Stimulated activated naive CD8-positive, alpha-beta T cell treated with anti-CD3 and anti-CD28 coated beads, Interleukin-15, Interleukin-2, amounts not matched to agents 100 ng/mL and 50 ng/mL, for 24 hours (primary cell): ENCODE data around the gene PLBD2.

Source experiments
- H3K27ac Mint-ChIP-seq: one replicate; pipeline ENCODE4 v1.8.0; 2021; ENCODE audit warnings: mild to moderate bottlenecking, mixed read lengths
- H3K27me3 Mint-ChIP-seq: one replicate; pipeline ENCODE4 v1.8.0; 2021; ENCODE audit warnings: mixed read lengths
- H3K36me3 Mint-ChIP-seq: one replicate; pipeline ENCODE4 v1.8.0; 2021; ENCODE audit warnings: low read depth, mixed read lengths
- H3K4me1 Mint-ChIP-seq: one replicate; pipeline ENCODE4 v1.8.0; 2021; ENCODE audit warnings: low read depth, mixed read lengths
- H3K4me3 Mint-ChIP-seq: one replicate; pipeline ENCODE4 v1.8.0; 2021; ENCODE audit warnings: mild to moderate bottlenecking, mixed read lengths
- H3K9me3 Mint-ChIP-seq: one replicate; pipeline ENCODE4 v1.8.0; 2021; ENCODE audit warnings: mixed read lengths

Gene PLBD2

DNA sequence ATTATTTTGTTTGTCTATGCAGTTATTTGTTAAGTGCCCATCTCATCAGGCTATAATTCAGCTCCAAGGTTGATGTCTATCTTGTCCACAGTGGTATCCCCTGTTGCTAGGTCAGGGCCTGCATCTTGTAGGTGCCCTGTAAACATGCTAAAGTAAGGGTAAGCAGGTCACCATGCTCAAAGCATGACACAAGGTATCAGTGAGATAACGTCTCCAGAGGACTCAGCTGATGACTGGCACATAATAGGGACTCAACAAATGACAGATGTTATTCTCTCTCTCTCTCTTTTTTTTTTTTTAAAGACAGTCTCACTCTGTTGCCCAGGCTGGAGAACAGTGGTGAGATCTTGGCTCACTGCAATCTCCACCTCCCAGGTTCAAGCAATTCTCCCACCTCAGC is 66.1 kb downstream of the PLBD2 start:
- Mint-ChIP-seq H3K27ac (no peak overlapping the region), H3K4me1 (peaks cover 8% of the 10 kb centered on the region), H3K9me3 (no peaks in the 10 kb centered on the region), H3K27me3 (peaks cover 13% of the 10 kb centered on the region), H3K36me3 (no peaks in the 10 kb centered on the region), H3K4me3 (no peak overlapping the region)

DNA sequence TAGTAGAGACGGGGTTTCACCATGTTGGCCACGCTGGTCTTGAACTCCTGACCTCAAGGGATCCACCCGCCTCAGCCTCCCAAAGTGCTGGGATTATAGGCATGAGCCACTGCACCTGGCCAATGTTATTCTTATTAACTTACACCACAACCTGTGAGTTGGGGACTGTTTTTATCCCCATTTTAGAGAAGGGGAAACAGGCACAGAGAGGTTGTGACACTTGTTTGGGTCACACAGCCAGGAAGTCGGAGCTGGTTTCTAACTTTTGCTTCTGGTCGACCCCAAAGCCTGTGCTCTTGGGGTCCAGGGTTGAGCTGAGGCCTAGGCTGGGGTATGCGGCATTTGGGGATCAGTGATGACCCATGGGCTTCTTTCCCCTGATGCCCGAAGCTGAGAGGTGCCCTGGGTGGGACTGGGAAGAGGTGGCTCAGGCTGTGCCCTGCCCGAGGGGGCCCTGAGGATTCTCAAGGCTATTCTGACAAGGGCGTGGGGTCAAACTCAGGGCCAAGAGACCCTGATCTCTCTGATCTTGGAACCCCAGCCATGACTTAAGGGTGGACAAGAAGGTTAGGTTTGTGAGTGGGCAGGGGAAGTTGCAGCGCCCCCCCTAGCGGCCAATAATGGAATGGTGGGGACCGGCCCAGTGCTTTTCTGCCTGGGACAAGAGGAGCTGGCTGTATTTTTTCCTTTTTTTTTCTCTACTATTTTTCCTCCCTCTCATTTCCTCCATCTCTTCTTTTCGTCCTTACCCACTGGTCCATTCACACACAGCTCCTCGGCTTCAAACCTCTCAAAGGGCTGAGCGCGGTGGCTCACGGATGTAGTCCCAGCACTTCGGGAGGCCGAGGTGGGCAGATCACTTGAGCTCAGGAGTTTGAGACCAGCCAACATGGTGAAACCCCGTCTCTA is 66.8 kb downstream of the PLBD2 start:
- no peak overlapping the region for H3K27ac Mint-ChIP-seq
- no peaks in the 10 kb centered on the region for H3K9me3 Mint-ChIP-seq
- H3K27me3 Mint-ChIP-seq = peaks cover 17% of the 10 kb centered on the region
- H3K36me3 Mint-ChIP-seq = no peaks in the 10 kb centered on the region
- H3K4me3 Mint-ChIP-seq = no peak overlapping the region
- peaks cover 8% of the 10 kb centered on the region for H3K4me1 Mint-ChIP-seq

GRCh38 chr12:113425960-113426453 is 67.6 kb downstream of the PLBD2 start:
- H3K27ac Mint-ChIP-seq = no peak overlapping the region
- no peaks in the 10 kb centered on the region for H3K9me3 Mint-ChIP-seq
- no peaks in the 10 kb centered on the region for H3K36me3 Mint-ChIP-seq
- no peak overlapping the region for H3K4me3 Mint-ChIP-seq
- peaks cover 8% of the 10 kb centered on the region for H3K4me1 Mint-ChIP-seq
- peaks cover 23% of the 10 kb centered on the region for H3K27me3 Mint-ChIP-seq

DNA sequence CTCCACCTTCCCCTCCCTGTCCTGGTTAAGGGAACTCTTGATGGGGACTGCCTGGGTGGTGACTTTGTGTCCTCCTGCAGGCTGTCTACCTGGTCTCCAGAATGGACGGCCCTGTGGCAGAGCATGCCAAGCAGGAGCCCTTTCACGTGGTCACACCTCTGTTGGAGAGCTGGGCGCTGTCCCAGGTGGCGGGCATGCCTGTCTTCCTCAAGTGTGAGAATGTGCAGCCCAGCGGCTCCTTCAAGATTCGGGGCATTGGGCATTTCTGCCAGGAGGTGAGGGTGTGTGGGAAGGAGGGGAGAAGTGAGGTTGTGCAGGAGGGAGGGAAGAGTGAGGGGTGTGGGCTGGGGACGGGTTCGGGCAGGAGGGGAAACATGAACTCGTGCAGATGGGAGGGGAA is 69.5 kb downstream of the PLBD2 start:
- no peak overlapping the region for H3K4me3 Mint-ChIP-seq
- H3K27me3 Mint-ChIP-seq = peaks cover 27% of the 10 kb centered on the region
- no peak overlapping the region for H3K27ac Mint-ChIP-seq

DNA sequence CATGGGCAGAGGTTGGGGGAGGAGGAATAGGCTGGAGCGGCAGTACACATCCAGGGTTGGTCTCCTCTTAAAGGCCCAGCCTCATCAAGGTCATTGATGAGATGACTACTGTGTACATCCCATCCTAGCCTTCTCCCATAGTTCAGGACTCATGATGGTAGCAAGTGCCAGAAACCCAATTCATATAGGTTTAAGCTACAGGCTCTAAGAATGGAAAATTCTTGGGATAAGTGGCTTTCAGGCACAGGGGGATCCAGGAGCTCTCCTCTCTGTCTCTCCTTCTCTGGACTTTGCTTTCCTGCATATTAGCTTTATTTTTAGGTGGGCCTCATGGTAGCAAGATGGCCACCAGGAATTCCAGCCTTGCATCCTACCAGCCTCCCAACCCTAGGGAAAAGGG is 70.1 kb downstream of the PLBD2 start:
- no peaks in the 10 kb centered on the region for H3K36me3 Mint-ChIP-seq
- H3K4me1 Mint-ChIP-seq = no peaks in the 10 kb centered on the region
- H3K9me3 Mint-ChIP-seq = no peaks in the 10 kb centered on the region
- peaks cover 27% of the 10 kb centered on the region for H3K27me3 Mint-ChIP-seq
- no peak overlapping the region for H3K27ac Mint-ChIP-seq
- H3K4me3 Mint-ChIP-seq = no peak overlapping the region

More for the DNA sequence above, 69.5 kb downstream of the PLBD2 start:
- Mint-ChIP-seq H3K9me3 (no peaks in the 10 kb centered on the region), H3K4me1 (no peaks in the 10 kb centered on the region), H3K36me3 (no peaks in the 10 kb centered on the region)

DNA sequence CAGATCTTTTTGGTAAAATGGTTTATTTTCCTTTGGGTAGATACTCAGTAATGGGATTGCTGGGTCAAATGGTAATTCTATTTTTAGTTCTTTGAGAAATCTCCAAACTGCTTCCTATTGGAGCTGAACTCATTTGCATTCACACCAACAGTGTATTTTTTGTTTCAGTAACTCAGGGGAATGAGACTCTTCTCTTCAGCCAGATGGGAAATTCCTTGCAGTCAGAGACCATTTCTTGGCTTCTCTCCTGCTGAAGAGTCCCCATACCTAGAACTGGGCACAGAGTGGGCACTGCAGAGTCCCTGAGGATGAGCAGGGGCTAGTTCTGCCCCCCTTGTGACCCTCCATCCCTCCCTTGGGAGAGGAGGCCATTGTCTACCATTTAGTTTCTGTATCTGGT is 74.6 kb downstream of the PLBD2 start:
- no peak overlapping the region for H3K4me3 Mint-ChIP-seq
- no peaks in the 10 kb centered on the region for H3K36me3 Mint-ChIP-seq

DNA sequence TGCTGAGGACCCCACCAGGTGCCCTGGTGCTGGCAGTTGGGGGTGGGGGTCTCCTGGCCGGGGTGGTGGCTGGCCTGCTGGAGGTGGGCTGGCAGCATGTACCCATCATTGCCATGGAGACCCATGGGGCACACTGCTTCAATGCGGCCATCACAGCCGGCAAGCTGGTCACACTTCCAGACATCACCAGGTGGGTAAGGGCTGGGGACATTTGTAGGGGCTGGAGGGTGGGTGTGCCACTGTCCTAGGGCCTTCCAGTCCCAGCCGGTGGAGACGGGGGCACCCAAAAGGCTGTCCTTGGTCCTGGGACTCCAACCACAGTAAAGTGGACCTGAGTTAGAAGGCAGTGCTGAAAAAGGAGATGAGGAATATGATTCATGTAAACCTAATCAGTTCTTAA is 77.0 kb downstream of the PLBD2 start:
- Mint-ChIP-seq H3K27me3 (peaks cover 14% of the 10 kb centered on the region), H3K9me3 (no peaks in the 10 kb centered on the region), H3K36me3 (no peaks in the 10 kb centered on the region), H3K4me3 (no peak overlapping the region), H3K4me1 (no peaks in the 10 kb centered on the region), H3K27ac (no peak overlapping the region)

More for the DNA sequence above, 74.6 kb downstream of the PLBD2 start:
- Mint-ChIP-seq H3K4me1 (no peaks in the 10 kb centered on the region), H3K27ac (no peak overlapping the region), H3K9me3 (no peaks in the 10 kb centered on the region), H3K27me3 (peaks cover 19% of the 10 kb centered on the region)

GRCh38 chr12:113436586-113436985 is 78.2 kb downstream of the PLBD2 start:
- no peaks in the 10 kb centered on the region for H3K9me3 Mint-ChIP-seq

DNA sequence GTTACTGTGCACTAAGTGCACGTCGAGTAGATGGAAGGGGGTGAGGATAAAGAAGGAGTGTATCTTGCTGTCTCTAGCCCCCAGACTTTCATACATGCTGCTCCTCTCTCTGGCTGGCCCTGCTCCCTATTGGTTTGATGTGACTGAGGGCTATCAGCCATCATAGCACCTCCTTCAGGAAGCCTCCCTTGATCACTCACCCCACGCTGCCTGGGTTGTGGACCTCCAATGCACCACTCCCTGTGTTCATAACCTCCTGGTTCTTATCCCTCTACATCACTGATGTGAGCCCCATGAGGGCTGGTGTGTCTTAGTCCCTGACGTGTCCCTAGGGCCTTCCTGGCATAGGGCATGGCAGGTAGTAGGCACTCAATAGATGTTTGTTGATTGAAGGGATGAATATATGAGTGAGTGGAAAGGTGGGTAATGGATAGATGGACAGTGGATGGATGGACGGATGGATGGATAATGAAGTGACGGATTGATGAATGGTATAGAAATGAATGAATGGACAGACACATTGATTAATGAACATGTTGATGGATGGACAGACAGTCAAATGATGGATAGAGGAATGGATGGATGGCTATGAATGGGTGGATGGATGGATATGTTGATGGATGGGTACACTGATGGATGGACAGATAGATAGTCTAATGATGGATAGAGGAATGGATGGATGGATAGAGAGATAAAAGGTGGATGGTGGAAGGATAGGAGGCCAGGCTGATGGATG is 78.8 kb downstream of the PLBD2 start:
- no peaks in the 10 kb centered on the region for H3K36me3 Mint-ChIP-seq
- H3K27ac Mint-ChIP-seq = no peak overlapping the region
- peaks cover 6% of the 10 kb centered on the region for H3K27me3 Mint-ChIP-seq
- no peak overlapping the region for H3K4me3 Mint-ChIP-seq
- no peaks in the 10 kb centered on the region for H3K4me1 Mint-ChIP-seq
- no peaks in the 10 kb centered on the region for H3K9me3 Mint-ChIP-seq

More at GRCh38 chr12:113436586-113436985, 78.2 kb downstream of the PLBD2 start:
- Mint-ChIP-seq H3K27me3 (peaks cover 6% of the 10 kb centered on the region), H3K27ac (no peak overlapping the region), H3K36me3 (no peaks in the 10 kb centered on the region), H3K4me3 (no peak overlapping the region), H3K4me1 (no peaks in the 10 kb centered on the region)

DNA sequence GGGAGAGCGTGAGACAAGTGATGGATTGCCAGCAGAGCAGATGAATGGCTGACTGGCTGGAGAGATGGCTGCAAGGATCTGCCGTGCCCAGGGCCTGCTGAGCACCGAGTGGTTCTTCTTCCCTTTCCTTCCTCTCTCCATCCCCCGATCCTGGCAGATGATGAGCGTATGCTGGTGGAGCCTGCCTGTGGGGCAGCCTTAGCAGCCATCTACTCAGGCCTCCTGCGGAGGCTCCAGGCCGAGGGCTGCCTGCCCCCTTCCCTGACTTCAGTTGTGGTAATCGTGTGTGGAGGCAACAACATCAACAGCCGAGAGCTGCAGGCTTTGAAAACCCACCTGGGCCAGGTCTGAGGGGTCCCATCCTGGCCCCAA is 79.3 kb downstream of the PLBD2 start:
- H3K36me3 Mint-ChIP-seq = no peaks in the 10 kb centered on the region
- no peaks in the 10 kb centered on the region for H3K9me3 Mint-ChIP-seq
- no peak overlapping the region for H3K4me3 Mint-ChIP-seq
- no peak overlapping the region for H3K27ac Mint-ChIP-seq
- peaks cover 8% of the 10 kb centered on the region for H3K27me3 Mint-ChIP-seq
- H3K4me1 Mint-ChIP-seq = no peaks in the 10 kb centered on the region

GRCh38 chr12:113438523-113439300 is 80.3 kb downstream of the PLBD2 start:
- no peak overlapping the region for H3K4me3 Mint-ChIP-seq
- peaks cover 12% of the 10 kb centered on the region for H3K27me3 Mint-ChIP-seq
- no peaks in the 10 kb centered on the region for H3K9me3 Mint-ChIP-seq
- H3K27ac Mint-ChIP-seq = no peak overlapping the region
- H3K36me3 Mint-ChIP-seq = no peaks in the 10 kb centered on the region
- no peaks in the 10 kb centered on the region for H3K4me1 Mint-ChIP-seq

DNA sequence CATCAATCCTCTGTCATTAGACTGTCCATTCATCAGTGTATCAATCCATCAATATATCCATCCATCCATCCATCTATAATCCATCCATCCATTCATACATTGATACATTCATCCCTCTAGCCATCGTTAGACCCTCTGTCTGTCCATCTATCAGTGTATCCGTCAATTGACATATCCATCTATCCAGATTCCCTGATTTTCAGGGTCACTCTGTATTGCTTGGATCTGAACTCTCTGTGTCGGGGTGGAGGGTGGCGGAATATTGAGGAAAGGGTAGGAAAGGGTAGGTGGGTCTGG is 80.9 kb downstream of the PLBD2 start:
- no peaks in the 10 kb centered on the region for H3K9me3 Mint-ChIP-seq
- peaks cover 12% of the 10 kb centered on the region for H3K27me3 Mint-ChIP-seq
- H3K36me3 Mint-ChIP-seq = no peaks in the 10 kb centered on the region
- H3K27ac Mint-ChIP-seq = no peak overlapping the region
- no peaks in the 10 kb centered on the region for H3K4me1 Mint-ChIP-seq
- H3K4me3 Mint-ChIP-seq = no peak overlapping the region

DNA sequence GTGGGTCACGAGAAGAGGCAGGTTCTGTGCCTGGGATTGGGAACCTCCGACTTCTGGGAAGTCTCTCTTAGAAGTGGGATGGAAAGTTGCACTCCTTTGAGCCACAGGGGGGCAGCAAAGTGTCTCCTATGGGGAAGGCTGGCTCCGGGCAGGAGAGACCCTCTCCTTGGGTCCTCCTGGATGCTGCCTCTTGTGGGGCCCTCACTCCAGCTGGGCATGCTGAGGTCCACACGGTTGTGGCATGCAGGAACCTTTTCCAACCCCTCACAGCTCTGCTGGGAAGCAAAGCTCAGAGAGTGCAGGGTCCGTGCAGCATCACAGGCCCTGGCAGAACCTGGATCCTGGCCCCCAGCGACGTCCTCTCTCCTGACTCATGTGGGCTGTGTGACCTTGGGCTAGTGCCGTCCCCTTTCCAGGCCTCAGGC is 81.2 kb downstream of the PLBD2 start:
- H3K9me3 Mint-ChIP-seq = no peaks in the 10 kb centered on the region
- H3K36me3 Mint-ChIP-seq = no peaks in the 10 kb centered on the region
- H3K4me1 Mint-ChIP-seq = no peaks in the 10 kb centered on the region
- no peak overlapping the region for H3K27ac Mint-ChIP-seq
- no peak overlapping the region for H3K4me3 Mint-ChIP-seq
- peaks cover 12% of the 10 kb centered on the region for H3K27me3 Mint-ChIP-seq

DNA sequence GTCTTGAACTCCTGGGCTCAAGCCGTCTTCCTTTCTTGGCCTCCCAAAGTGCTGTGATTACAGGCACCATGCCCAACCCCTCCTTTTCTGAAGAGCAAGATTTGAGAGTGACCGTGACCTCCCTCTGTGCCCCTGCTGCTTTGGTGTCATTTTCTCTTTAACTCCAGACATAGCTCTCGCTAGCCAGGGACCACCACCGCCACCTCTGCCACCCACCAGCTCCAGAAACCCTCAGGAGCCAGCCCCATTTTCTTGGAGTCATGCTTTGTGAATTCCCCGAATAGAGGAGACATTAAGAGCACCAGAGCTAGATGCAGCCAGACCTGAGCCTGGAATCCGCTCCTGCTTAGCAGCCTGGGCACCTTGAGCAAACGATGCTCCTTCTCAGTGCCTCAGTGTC is 81.9 kb downstream of the PLBD2 start:
- Mint-ChIP-seq H3K27me3 (peaks cover 12% of the 10 kb centered on the region), H3K9me3 (no peaks in the 10 kb centered on the region), H3K4me3 (no peak overlapping the region), H3K27ac (no peak overlapping the region), H3K36me3 (no peaks in the 10 kb centered on the region), H3K4me1 (no peaks in the 10 kb centered on the region)
